ENCODE measurements around the gene FBLL1. TPM values are rescaled to one million over a fixed set of nuclear protein-coding genes. Genes with fewer than 3 reads are reported as not detected.

Gene FBLL1
- total and polyA plus RNA-seq, 9 of the 15 experiments (the other 6 are each of a cell fraction or from before 2014, with no cell fraction given): not detected

DNA sequence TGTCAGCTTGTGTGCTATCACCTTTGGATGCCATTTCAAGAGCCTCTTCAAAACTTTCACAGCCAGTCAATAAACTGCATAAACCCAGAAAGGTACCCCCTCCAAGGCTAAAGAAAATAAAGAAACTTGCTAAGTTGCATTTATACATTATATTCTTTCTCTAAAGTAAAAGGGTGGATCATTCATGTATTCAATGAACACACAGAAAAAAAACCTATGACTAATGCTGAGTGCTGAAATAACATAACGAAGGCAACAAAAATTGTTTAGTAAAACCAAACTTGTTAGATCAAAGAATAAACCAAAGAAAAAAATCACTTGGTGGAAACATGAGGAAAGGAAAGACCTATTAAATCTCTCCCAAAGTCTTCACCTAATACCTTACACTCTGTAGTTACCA lies 34.9 kb downstream of the FBLL1 start (continued):
- TF ChIP-seq KLF13 (tag; IDR thresholded peaks at IDR 0.05; ENCODE audit: borderline replicate concordance, low read depth): no peak

DNA sequence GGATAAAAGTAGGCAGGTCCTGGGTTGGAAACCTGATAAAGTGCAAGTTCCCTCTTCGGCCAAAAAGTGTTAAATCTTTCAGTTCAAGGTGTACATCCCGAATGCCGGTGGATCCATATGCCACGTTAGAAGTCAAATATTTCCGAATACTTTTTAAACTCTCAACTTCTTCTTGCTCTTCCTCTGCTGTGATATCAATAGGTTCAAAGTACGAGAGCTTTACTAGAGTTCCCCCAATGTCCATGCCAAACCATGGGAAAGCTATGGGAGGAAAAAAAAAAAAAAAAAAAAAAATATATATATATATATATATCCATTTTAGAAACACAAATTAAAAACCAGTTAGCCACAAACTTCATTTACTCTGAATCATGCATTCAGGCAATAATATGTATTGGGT lies 39.6 kb downstream of the FBLL1 start:
- FAIRE-seq: no peak
- Histone ChIP-seq H3K9ac (ENCODE audit: insufficient read depth in 1 of 2, low read depth in 2 of 2, low read length in 2 of 2) (no peak overlapping the region), H3K9me1 (ENCODE audit: control insufficient read depth, insufficient read depth, low read length) (no peaks in the 10 kb centered on the region), H3K4me2 (ENCODE audit: insufficient read depth, low read length) (no peak overlapping the region), H3K36me3 (ENCODE audit: control insufficient read depth, insufficient read depth, low read length) (peaks cover 55% of the 10 kb centered on the region), H3K79me2 (ENCODE audit: control insufficient read depth, insufficient read depth, low read length) (peaks cover 81% of the 10 kb centered on the region), H3K4me3 (no peak overlapping the region), H3K4me1 (replicated peaks in 1 of 2; ENCODE audit: control insufficient read depth in 2 of 2, insufficient read depth in 2 of 2, low read length in 2 of 2) (peaks cover 2 to 6% of the 10 kb centered on the region in 2 experiments; a peak in 3 of 5 replicates), H2AFZ (ENCODE audit: low read depth, low read length) (no peak overlapping the region), H3K27me3 (ENCODE audit: control insufficient read depth in 2 of 2, insufficient read depth in 2 of 2, low read length in 2 of 2) (no peaks in the 10 kb centered on the region), H3K27ac (ENCODE audit: extremely low read depth, low read depth, low read length) (no peak overlapping the region), H4K20me1 (replicated peaks; ENCODE audit: control insufficient read depth, insufficient read depth, low read length) (no peaks in the 10 kb centered on the region; the same call in 1 of the 2 replicates), H3K9me3 (replicated peaks; ENCODE audit: control insufficient read depth, insufficient read depth, low read depth, low read length) (no peaks in the 10 kb centered on the region)
- TF ChIP-seq BRD4 (IDR thresholded peaks at IDR 0.05) (no peak), POLR2G (IDR thresholded peaks at IDR 0.05; ENCODE audit: low read depth, low read length) (no peak), SOX6 (IDR thresholded peaks at IDR 0.05) (no peak), SRSF9 (IDR thresholded peaks at IDR 0.05; ENCODE audit: borderline replicate concordance, low read depth, low read length) (no peak), MTA1 (IDR thresholded peaks at IDR 0.05; ENCODE audit: borderline replicate concordance) (no peak), ZNF79 (CRISPR knock-in tag; IDR thresholded peaks at IDR 0.05; ENCODE audit: low read depth) (no peak), ZNF212 (CRISPR knock-in tag; IDR thresholded peaks at IDR 0.05) (no peak), GATAD2B (IDR thresholded peaks at IDR 0.05; ENCODE audit: borderline replicate concordance) (no peak), ZNF445 (CRISPR knock-in tag; IDR thresholded peaks at IDR 0.05; ENCODE audit: low read depth) (no peak), TEAD4 (IDR thresholded peaks at IDR 0.05; ENCODE audit: low read length) (no peak), TEAD4 (CRISPR knock-in tag; IDR thresholded peaks at IDR 0.05; ENCODE audit: borderline replicate concordance) (no peak), NONO (IDR thresholded peaks at IDR 0.05; ENCODE audit: low read depth in 2 of 2, low read length in 1 of 2) (no peak), RBM34 (IDR thresholded peaks at IDR 0.05; ENCODE audit: borderline replicate concordance, insufficient read depth, low read length) (no peak), ZNF165 (CRISPR knock-in tag; IDR thresholded peaks at IDR 0.05; ENCODE audit: borderline replicate concordance) (no peak), ZNF316 (IDR thresholded peaks at IDR 0.05) (no peak), MTF1 (CRISPR knock-in tag; IDR thresholded peaks at IDR 0.05; ENCODE audit: borderline replicate concordance) (no peak)
- in situ Hi-C loops (cut with MboI): no loop called here
- no peak for ATAC-seq
- DNase-seq (ENCODE audit: extremely low read depth in 1 of 4, low spot score in 3 of 4): no peak
- intact Hi-C loops (cut with micrococcal nuclease): no loop called here
- ChIA-PET CTCF (ENCODE audit: low intra/inter-chr PET ratio) (no interaction called here), POLR2A (no interaction called here)
- no TSS peak for BruUV-seq (replicated peaks)
- 95% methylated on average over 6 of the region's 6 CpGs for WGBS (ENCODE audit: insufficient coverage, low coverage, missing lambda C conversion rate)

Data from K562 (cell line).